GM23338 (cell line): Measurements from ENCODE around the gene PHC2. TPM values are rescaled to one million over a fixed set of nuclear protein-coding genes. Genes with fewer than 3 reads are reported as not detected.

Source experiments
- ATAC-seq: fragments of 200-7000 bp; cut with Tn5 transposase; 3 replicates; pipeline ENCODE4 v1.9.1; 2020
- DNase-seq: peaks from one replicate; pipeline ENCODE4 v3.0.0-alpha.2; 2015; ENCODE audit warnings: low spot score
- H2AFZ ChIP-seq: fragments of 200-600 bp; sonication (generic); 2 replicates; pipeline ENCODE4 v1.8.0; 2016; ENCODE audit warnings: antibody characterized with exemption, mild to moderate bottlenecking, moderate library complexity
- H3F3A ChIP-seq: fragments of 200-600 bp; sonication (generic); replicated peaks from 2 replicates; pipeline ENCODE4 v1.8.0; 2017; ENCODE audit warnings: antibody characterized with exemption, mixed run types, low read depth
- H3K27ac ChIP-seq: fragments of 200-600 bp; sonication (generic); 2 replicates; pipeline ENCODE4 v1.6.1; 2016; ENCODE audit warnings: low read depth
- H3K27me3 ChIP-seq: fragments of 200-600 bp; sonication (generic); 2 replicates; pipeline ENCODE4 v1.8.0; 2016; ENCODE audit warnings: mild to moderate bottlenecking, mixed run types, moderate library complexity; ENCODE audit not compliant: insufficient read depth
- H3K36me3 ChIP-seq: fragments of 200-600 bp; sonication (generic); 2 replicates; pipeline ENCODE4 v1.8.0; 2016; ENCODE audit warnings: mild to moderate bottlenecking; ENCODE audit not compliant: insufficient read depth
- H3K4me1 ChIP-seq: fragments of 200-600 bp; sonication (generic); 2 replicates; pipeline ENCODE4 v1.8.0; 2016; ENCODE audit warnings: mild to moderate bottlenecking, moderate library complexity; ENCODE audit not compliant: insufficient read depth
- H3K4me2 ChIP-seq: fragments of 200-600 bp; sonication (generic); 2 replicates; pipeline ENCODE4 v1.7.1; 2017; ENCODE audit warnings: mixed run types
- H3K4me3 ChIP-seq: fragments of 200-600 bp; sonication (generic); 2 replicates; pipeline ENCODE4 v1.6.1; 2016; ENCODE audit warnings: mixed run types
- H3K79me2 ChIP-seq: fragments of 200-600 bp; sonication (generic); replicated peaks from 2 replicates; pipeline ENCODE4 v1.8.0; 2017; ENCODE audit warnings: mild to moderate bottlenecking; ENCODE audit not compliant: insufficient read depth
- H3K9me2 ChIP-seq: fragments of 200-600 bp; sonication (generic); 2 replicates; pipeline ENCODE4 v1.8.0; 2017; ENCODE audit not compliant: insufficient read depth
- H4K20me1 ChIP-seq: fragments of 200-600 bp; sonication (generic); replicated peaks from 2 replicates; pipeline ENCODE4 v1.8.0; 2017; ENCODE audit warnings: mild to moderate bottlenecking; ENCODE audit not compliant: insufficient read depth
- H3K27ac Mint-ChIP-seq: 2 replicates; pipeline ENCODE4 v1.8.0; 2020; ENCODE audit warnings: inconsistent platforms, mild to moderate bottlenecking, moderate library complexity, mixed read lengths
- H3K27me3 Mint-ChIP-seq: 3 replicates; pipeline ENCODE4 v1.8.0; 2022; ENCODE audit warnings: low read depth, mild to moderate bottlenecking, moderate library complexity, mixed read lengths, inconsistent platforms; ENCODE audit not compliant: insufficient read depth, poor library complexity
- H3K36me3 Mint-ChIP-seq: 3 replicates; pipeline ENCODE4 v1.8.0; 2021; ENCODE audit warnings: low read depth, mild to moderate bottlenecking, inconsistent platforms, moderate library complexity, mixed read lengths
- H3K4me1 Mint-ChIP-seq: 3 replicates; pipeline ENCODE4 v1.8.0; 2020; ENCODE audit warnings: mild to moderate bottlenecking, inconsistent platforms, mixed read lengths
- H3K4me3 Mint-ChIP-seq: 3 replicates; pipeline ENCODE4 v1.8.0; 2021; ENCODE audit warnings: moderate library complexity, mild to moderate bottlenecking, inconsistent platforms, mixed read lengths
- H3K9me3 Mint-ChIP-seq: 3 replicates; pipeline ENCODE4 v1.8.0; 2020; ENCODE audit warnings: moderate library complexity, mild to moderate bottlenecking, inconsistent platforms, mixed read lengths
- CREB1 ChIP-seq: fragments of 250-450 bp; sonication (Bioruptor Pico); IDR thresholded peaks from 2 replicates; pipeline ENCODE4 v1.5.0; 2020; ENCODE audit warnings: low read depth, mild to moderate bottlenecking, moderate library complexity
- CTCF ChIP-seq, 2 experiments: fragments of 200-600 bp in 1 of 2; sonication (generic) in 1 of 2; conservative IDR thresholded peaks; 2 replicates each; pipeline versions ENCODE4 v1.5.1 to v1.6.1; 2016 to 2017; ENCODE audit warnings: antibody characterized with exemption in 2 of 2, low read depth in 2 of 2, mild to moderate bottlenecking in 2 of 2, moderate library complexity in 1 of 2
- EZH2phosphoT487 ChIP-seq: fragments of 200-600 bp; sonication (generic); IDR thresholded peaks from one replicate; pipeline ENCODE4 v1.8.1; 2018; ENCODE audit warnings: antibody characterized with exemption; ENCODE audit not compliant: unreplicated experiment
- JUNB ChIP-seq: IDR thresholded peaks from one replicate; pipeline ENCODE4 v1.6.1; 2016; ENCODE audit warnings: antibody characterized with exemption; ENCODE audit not compliant: unreplicated experiment
- STAT1 ChIP-seq: IDR thresholded peaks from one replicate; pipeline ENCODE4 v1.6.1; 2016; ENCODE audit warnings: antibody characterized with exemption; ENCODE audit not compliant: unreplicated experiment
- ZNF331 ChIP-seq: fragments of 250-450 bp; sonication (Bioruptor Pico); IDR thresholded peaks from 2 replicates; pipeline ENCODE4 v1.5.0; 2020; ENCODE audit warnings: low read depth, mild to moderate bottlenecking, moderate library complexity
- ZNF462 ChIP-seq: fragments of 250-450 bp; sonication (Bioruptor Pico); IDR thresholded peaks from 2 replicates; pipeline ENCODE4 v1.5.0; 2020; ENCODE audit warnings: mild to moderate bottlenecking, moderate library complexity
- polyA plus RNA-seq: library from polyadenylated mRNA; unstranded; fragments of >200 nt; fragmentation: Nextera tagmentation; extraction: Ambion mirVana; gene quantifications from 2 replicates; pipeline ENCODE4 v1.2.1, GENCODE V29; 2016
- total RNA-seq: library from RNA; depleted of rRNA; stranded (reverse); fragments of >200 nt; shearing (Covaris generic); gene quantifications from 2 replicates; pipeline ENCODE4 v1.2.3, GENCODE V29; 2014
- TF ChIP-seq, protein P1 (sequence below): IDR thresholded peaks from 2 replicates; pipeline ENCODE4 v1.6.1; 2016; ENCODE audit warnings: antibody characterized with exemption

PHC2 gene
- total and polyA plus RNA-seq, 2 experiments from 2014 or later = 1.7 to 7.3 TPM

GRCh38 chr1:33380811-33381210, 50.1 kb downstream of the PHC2 start:
- H3K27ac Mint-ChIP-seq = no peak overlapping the region

More at GRCh38 chr1:33380811-33381210, 50.1 kb downstream of the PHC2 start:
- H3K27me3 Mint-ChIP-seq = peaks cover 8% of the 10 kb centered on the region
- Histone ChIP-seq H3K36me3 (no peaks in the 10 kb centered on the region), H3K4me3 (no peak overlapping the region), H3F3A (no peaks in the 10 kb centered on the region), H4K20me1 (no peaks in the 10 kb centered on the region; the same call in 1 of the 2 replicates), H3K27ac (no peak overlapping the region), H2AFZ (no peak overlapping the region), H3K4me1 (peaks cover 11% of the 10 kb centered on the region; the same call in 1 of the 2 replicates), H3K4me2 (no peak overlapping the region), H3K27me3 (no peaks in the 10 kb centered on the region), H3K9me2 (no peaks in the 10 kb centered on the region), H3K79me2 (no peaks in the 10 kb centered on the region)
- peaks cover 26% of the 10 kb centered on the region for H3K4me1 Mint-ChIP-seq
- no peaks in the 10 kb centered on the region for H3K36me3 Mint-ChIP-seq
- no peak for DNase-seq
- no peak overlapping the region for H3K4me3 Mint-ChIP-seq
- H3K9me3 Mint-ChIP-seq = no peaks in the 10 kb centered on the region
- ATAC-seq = no peak
- TF ChIP-seq CTCF (conservative IDR thresholded peaks at IDR 0.05; ENCODE audit: low read depth in 2 of 2) = no peak
- TF ChIP-seq STAT1 = no peak
- TF ChIP-seq CREB1 (CRISPR knock-in tag) = no peak
- TF ChIP-seq ZNF462 (CRISPR knock-in tag) = no peak
- TF ChIP-seq, protein P1, sequence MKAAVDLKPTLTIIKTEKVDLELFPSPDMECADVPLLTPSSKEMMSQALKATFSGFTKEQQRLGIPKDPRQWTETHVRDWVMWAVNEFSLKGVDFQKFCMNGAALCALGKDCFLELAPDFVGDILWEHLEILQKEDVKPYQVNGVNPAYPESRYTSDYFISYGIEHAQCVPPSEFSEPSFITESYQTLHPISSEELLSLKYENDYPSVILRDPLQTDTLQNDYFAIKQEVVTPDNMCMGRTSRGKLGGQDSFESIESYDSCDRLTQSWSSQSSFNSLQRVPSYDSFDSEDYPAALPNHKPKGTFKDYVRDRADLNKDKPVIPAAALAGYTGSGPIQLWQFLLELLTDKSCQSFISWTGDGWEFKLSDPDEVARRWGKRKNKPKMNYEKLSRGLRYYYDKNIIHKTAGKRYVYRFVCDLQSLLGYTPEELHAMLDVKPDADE = no peak
- no peak for TF ChIP-seq JUNB
- TF ChIP-seq ZNF331 (CRISPR knock-in tag) = no peak
- TF ChIP-seq EZH2phosphoT487 = no peak
